AG08396 (cell line): ENCODE data around the gene CCDC157.

Experiments
- DNase-seq: peaks from one replicate; pipeline ENCODE4 v3.0.0; 2012; ENCODE audit warnings: low spot score, mixed read lengths

Gene CCDC157

GRCh38 chr22:30416403-30416802 is 59.6 kb downstream of the CCDC157 start:
- no peak for DNase-seq

GRCh38 chr22:30416837-30417236 is 60.0 kb downstream of the CCDC157 start:
- no peak for DNase-seq

- peak; percentile 65 for DNase-seq
Measured at GRCh38 chr22:30420347-30421125, 63.7 kb downstream of the CCDC157 start.

- DNase-seq, result no peak
Measured at GRCh38 chr22:30421695-30422480, 65.1 kb downstream of the CCDC157 start.

DNA sequence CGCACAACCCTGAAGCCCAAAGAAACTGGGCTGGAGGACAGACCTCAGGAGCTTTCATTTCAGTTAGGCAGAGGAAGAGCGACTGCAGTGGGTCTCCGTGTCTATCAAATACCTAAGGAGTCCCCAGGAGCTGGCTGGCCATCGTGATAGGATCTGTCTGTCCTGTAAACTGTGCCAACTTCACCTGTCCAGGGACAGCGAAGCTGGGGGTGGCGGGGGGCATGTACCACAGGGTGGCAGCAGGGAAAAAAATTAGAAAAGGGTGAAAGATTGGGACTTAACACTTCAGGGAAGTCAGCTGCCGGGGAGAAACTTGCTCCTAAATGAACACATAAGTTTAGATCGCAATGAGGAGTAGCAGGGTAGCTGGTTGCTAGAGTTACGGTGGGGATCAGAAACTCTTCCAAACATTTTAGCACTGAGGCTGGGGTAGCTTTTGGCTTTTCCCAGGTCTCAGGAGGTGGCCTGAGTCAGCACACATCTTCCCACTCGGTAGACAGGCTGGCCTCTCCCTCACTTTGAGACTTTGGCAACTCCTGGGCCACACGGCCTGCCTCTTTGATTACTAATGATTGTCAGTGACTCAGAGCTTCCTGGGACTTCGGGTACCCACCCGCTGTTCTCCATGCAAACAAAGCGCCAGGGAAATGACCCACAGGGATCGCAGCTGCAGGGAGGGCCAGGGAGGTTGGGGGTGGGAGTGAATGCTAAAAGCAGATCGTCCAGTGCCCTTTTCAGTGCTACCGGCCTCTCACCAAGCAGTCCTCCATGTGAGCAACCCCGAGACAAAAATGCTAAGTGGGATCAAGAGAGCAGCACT is 65.9 kb downstream of the CCDC157 start:
- peak; percentile 83 for DNase-seq

DNA sequence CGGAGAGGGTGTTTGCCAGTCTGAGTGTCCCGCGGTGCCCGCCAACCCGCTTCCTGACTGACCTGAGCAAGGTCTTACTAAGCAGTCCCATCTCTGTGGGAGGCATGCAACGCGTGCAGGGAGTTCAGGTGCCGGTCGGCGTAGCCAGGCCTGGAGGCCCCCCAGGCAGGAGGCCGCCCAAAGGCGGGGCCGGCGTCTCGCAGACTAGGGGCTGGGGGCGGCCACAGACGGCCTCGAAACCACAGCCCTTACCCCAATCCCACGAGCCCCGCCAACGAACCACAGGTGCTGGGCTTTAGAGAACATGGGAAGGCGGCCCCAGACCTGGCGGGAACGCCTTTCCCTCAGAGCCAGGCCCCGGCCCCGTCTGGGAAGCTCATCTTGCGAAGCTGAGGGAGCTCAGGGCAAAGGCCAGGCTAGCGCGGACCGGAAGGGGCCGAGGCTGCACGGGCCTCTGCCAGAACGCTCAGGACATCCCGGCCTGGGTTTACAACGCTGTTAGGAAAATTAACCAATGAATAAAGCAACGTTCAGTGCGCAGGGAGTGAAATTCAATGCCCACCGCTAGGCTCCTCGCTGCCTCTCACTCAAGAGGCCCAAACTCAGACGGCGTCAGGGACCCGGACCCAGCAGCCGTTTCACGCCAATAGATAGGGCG is 66.6 kb downstream of the CCDC157 start:
- DNase-seq, result no peak

GRCh38 chr22:30423959-30424533 is 67.2 kb downstream of the CCDC157 start:
- DNase-seq, result peak; percentile 98

- DNase-seq, result no peak
Measured at GRCh38 chr22:30424534-30425326, 67.9 kb downstream of the CCDC157 start.

GRCh38 chr22:30425327-30425615 is 68.5 kb downstream of the CCDC157 start:
- DNase-seq, result no peak

- DNase-seq, result peak; percentile 69
Measured at GRCh38 chr22:30425616-30426387, 69.0 kb downstream of the CCDC157 start, which contains the start of gene MTFP1. MTFP1 (plus strand) TSS chr22:30425768; CDS start chr22:30425880, 112 bp downstream.
